Body of pancreas (tissue), 4 donors: ENCODE measurements around the gene TIMM10B.

Experiments used
- POLR2A ChIP-seq, 3 donors: fragments of 450-650 bp; IDR thresholded peaks; one replicate each; pipeline ENCODE4 v1.6.1; 2016; ENCODE audit warnings: antibody characterized with exemption in 3 of 3, mild to moderate bottlenecking in 2 of 3
- TF ChIP-seq, protein P1 (sequence below), 7 experiments: fragments of 450-650 bp in 4 of 7; fragments of 200-600 bp in 3 of 7; sonication (generic) in 3 of 7; IDR thresholded peaks; one replicate each; pipeline ENCODE4 v1.5.1; 2016 to 2019; ENCODE audit warnings: antibody characterized with exemption in 7 of 7

DNA sequence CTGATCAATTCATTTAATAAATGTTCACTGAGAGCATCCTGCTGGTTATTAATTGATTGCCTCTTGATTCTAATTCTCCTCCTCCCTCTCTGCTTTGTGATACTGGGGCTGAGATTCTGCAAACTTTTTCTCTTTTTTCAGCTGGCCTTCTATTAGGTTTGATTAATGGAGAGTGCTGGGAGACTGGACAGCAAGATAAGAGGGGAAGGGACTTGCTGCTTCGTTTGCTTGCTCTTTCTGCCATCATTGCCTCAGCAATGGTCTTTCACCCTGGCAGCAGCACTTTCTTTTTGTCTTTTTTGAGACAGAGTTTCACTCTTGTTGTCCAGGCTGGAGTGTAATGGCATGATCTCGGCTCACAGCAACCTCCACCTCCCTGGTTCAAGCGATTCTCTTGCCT, 22.9 kb downstream of the TIMM10B start:
- TF ChIP-seq, protein P1, sequence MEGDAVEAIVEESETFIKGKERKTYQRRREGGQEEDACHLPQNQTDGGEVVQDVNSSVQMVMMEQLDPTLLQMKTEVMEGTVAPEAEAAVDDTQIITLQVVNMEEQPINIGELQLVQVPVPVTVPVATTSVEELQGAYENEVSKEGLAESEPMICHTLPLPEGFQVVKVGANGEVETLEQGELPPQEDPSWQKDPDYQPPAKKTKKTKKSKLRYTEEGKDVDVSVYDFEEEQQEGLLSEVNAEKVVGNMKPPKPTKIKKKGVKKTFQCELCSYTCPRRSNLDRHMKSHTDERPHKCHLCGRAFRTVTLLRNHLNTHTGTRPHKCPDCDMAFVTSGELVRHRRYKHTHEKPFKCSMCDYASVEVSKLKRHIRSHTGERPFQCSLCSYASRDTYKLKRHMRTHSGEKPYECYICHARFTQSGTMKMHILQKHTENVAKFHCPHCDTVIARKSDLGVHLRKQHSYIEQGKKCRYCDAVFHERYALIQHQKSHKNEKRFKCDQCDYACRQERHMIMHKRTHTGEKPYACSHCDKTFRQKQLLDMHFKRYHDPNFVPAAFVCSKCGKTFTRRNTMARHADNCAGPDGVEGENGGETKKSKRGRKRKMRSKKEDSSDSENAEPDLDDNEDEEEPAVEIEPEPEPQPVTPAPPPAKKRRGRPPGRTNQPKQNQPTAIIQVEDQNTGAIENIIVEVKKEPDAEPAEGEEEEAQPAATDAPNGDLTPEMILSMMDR (IDR thresholded peaks at IDR 0.05), result no peak
- TF ChIP-seq POLR2A (IDR thresholded peaks at IDR 0.05), result no peak
